ENCODE results near the gene BICDL2.

Gene BICDL2

GRCh38 chr16:2982402-2982801 is 54.3 kb downstream of the BICDL2 start:
- Histone ChIP-seq H3K4me3 (IDR thresholded peaks at IDR 0.05; ENCODE audit: insufficient read depth, low read depth, low read length) (no peak overlapping the region), H3K36me3 (ENCODE audit: insufficient read depth) (no peaks in the 10 kb centered on the region), H3K4me1 (ENCODE audit: low read depth, poor library complexity, severe bottlenecking) (peaks cover 38% of the 10 kb centered on the region), H3K27ac (no peak overlapping the region), H3K9ac (no peak overlapping the region), H4K20me1 (ENCODE audit: insufficient read depth) (no peaks in the 10 kb centered on the region), H2AFZ (ENCODE audit: low read depth) (no peak overlapping the region), H3K4me2 (no peak overlapping the region), H3K27me3 (ENCODE audit: insufficient read depth, low read depth) (peaks cover 38% of the 10 kb centered on the region), H3K79me2 (ENCODE audit: insufficient read depth, low read depth) (peaks cover 26% of the 10 kb centered on the region; the same call in 1 of the 2 replicates)
- TF ChIP-seq CTCF (conservative IDR thresholded peaks at IDR 0.05; ENCODE audit: low read depth, low read length), result no peak

GRCh38 chr16:2981899-2982250 is 54.9 kb downstream of the BICDL2 start:
- H3K4me2 ChIP-seq, result no peak overlapping the region

GRCh38 chr16:2981177-2981898 is 55.4 kb downstream of the BICDL2 start:
- Histone ChIP-seq H3K4me3 (IDR thresholded peaks at IDR 0.05; ENCODE audit: insufficient read depth, low read depth, low read length) (no peak overlapping the region), H3K27ac (no peak overlapping the region), H3K4me2 (peak overlapping the region; percentile 75), H3K4me1 (ENCODE audit: low read depth, poor library complexity, severe bottlenecking) (peaks cover 38% of the 10 kb centered on the region), H2AFZ (ENCODE audit: low read depth) (no peak overlapping the region; the same call in 1 of the 2 replicates), H3K79me2 (ENCODE audit: insufficient read depth, low read depth) (peaks cover 32% of the 10 kb centered on the region; the same call in 1 of the 2 replicates), H3K9ac (peak overlapping the region; percentile 87; the same call in 1 of the 2 replicates), H3K36me3 (ENCODE audit: insufficient read depth) (no peaks in the 10 kb centered on the region), H4K20me1 (ENCODE audit: insufficient read depth) (no peaks in the 10 kb centered on the region), H3K27me3 (ENCODE audit: insufficient read depth, low read depth) (peaks cover 27% of the 10 kb centered on the region)
- TF ChIP-seq CTCF (conservative IDR thresholded peaks at IDR 0.05; ENCODE audit: low read depth, low read length), result no peak

More at GRCh38 chr16:2981899-2982250, 54.9 kb downstream of the BICDL2 start:
- peaks cover 32% of the 10 kb centered on the region for H3K27me3 ChIP-seq (ENCODE audit: insufficient read depth, low read depth)
- H2AFZ ChIP-seq (ENCODE audit: low read depth), result no peak overlapping the region
- no peak overlapping the region for H3K9ac ChIP-seq
- H3K4me3 ChIP-seq (IDR thresholded peaks at IDR 0.05; ENCODE audit: insufficient read depth, low read depth, low read length), result no peak overlapping the region
- no peaks in the 10 kb centered on the region for H4K20me1 ChIP-seq (ENCODE audit: insufficient read depth)
- H3K4me1 ChIP-seq (ENCODE audit: low read depth, poor library complexity, severe bottlenecking), result peaks cover 38% of the 10 kb centered on the region
- TF ChIP-seq CTCF (conservative IDR thresholded peaks at IDR 0.05; ENCODE audit: low read depth, low read length), result no peak
- no peak overlapping the region for H3K27ac ChIP-seq
- H3K36me3 ChIP-seq (ENCODE audit: insufficient read depth), result no peaks in the 10 kb centered on the region
- peaks cover 29% of the 10 kb centered on the region; the same call in 1 of the 2 replicates for H3K79me2 ChIP-seq (ENCODE audit: insufficient read depth, low read depth)

- Histone ChIP-seq H3K79me2 (ENCODE audit: insufficient read depth, low read depth) (peaks cover 32% of the 10 kb centered on the region; the same call in 1 of the 2 replicates), H3K4me1 (ENCODE audit: low read depth, poor library complexity, severe bottlenecking) (peaks cover 38% of the 10 kb centered on the region), H3K4me2 (peak within 1 kb of the TSS; percentile 75), H2AFZ (ENCODE audit: low read depth) (peak within 1 kb of the TSS; percentile 64), H3K9ac (peak within 1 kb of the TSS; percentile 87), H3K4me3 (IDR thresholded peaks at IDR 0.05; ENCODE audit: insufficient read depth, low read depth, low read length) (peak within 1 kb of the TSS; percentile 16), H3K27ac (peak within 1 kb of the TSS; percentile 58), H4K20me1 (ENCODE audit: insufficient read depth) (no peaks in the 10 kb centered on the region), H3K36me3 (ENCODE audit: insufficient read depth) (no peaks in the 10 kb centered on the region), H3K27me3 (ENCODE audit: insufficient read depth, low read depth) (peaks cover 19% of the 10 kb centered on the region)
- no peak for TF ChIP-seq CTCF (conservative IDR thresholded peaks at IDR 0.05; ENCODE audit: low read depth, low read length)
These were observed 56.2 kb downstream of the BICDL2 start, which contains the start of gene PKMYT1 for GRCh38 chr16:2980227-2981176. TSS of gene PKMYT1 (minus strand) at chr16:2980446. CDS start at chr16:2979657, 789 bp downstream.
